COLO668 (cell line): Measurements from ENCODE around the gene SRSF10.

Experiments
- DNase-seq: peaks from one replicate; lab custom pipeline; 2025; ENCODE audit not compliant: unreplicated experiment; lab: John Stamatoyannopoulos, UW

The SRSF10 gene

DNA sequence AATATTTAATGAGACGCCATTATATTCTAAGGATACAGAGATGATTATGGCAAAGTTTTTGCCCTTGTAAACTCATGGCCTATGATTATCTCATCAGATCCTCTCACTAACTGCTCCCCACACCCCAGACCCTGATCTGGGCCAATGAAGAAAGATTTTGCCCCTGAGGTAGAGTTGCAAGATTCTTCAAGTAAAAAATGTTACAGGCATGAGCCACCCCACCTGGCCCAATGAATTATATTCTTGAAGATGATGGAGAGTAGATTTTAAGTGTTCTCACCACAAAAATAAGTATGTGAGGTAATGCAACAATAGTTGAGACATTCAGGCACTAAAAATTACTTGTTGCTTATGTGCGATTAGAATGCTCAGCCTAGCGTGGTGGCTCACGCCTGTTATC lies 65.2 kb downstream of the SRSF10 start:
- no peak for DNase-seq
